Kidney glomerular epithelial cell (primary cell): ENCODE data around the gene RGMB.

Experiments used
- DNase-seq: peaks from one replicate; lab custom pipeline; 2025; lab: John Stamatoyannopoulos, UW

The RGMB gene

GRCh38 chr5:98785244-98785643, 11.8 kb downstream of the RGMB start:
- DNase-seq: no peak

- DNase-seq: no peak
These were observed 12.9 kb downstream of the RGMB start for GRCh38 chr5:98786191-98786853.

GRCh38 chr5:98787131-98787719, 13.8 kb downstream of the RGMB start:
- no peak for DNase-seq

GRCh38 chr5:98789029-98789428, 15.6 kb downstream of the RGMB start:
- no peak for DNase-seq

- DNase-seq: no peak
These were observed 17.6 kb downstream of the RGMB start for GRCh38 chr5:98791001-98791519.

- DNase-seq: no peak
These were observed 18.6 kb downstream of the RGMB start for GRCh38 chr5:98791898-98792580.

GRCh38 chr5:98793223-98793622, 19.8 kb downstream of the RGMB start:
- no peak for DNase-seq

GRCh38 chr5:98794001-98794400, 20.5 kb downstream of the RGMB start:
- DNase-seq: no peak

- DNase-seq: no peak
These were observed 21.1 kb downstream of the RGMB start for GRCh38 chr5:98794414-98795080.

GRCh38 chr5:98795243-98795642, 21.8 kb downstream of the RGMB start:
- no peak for DNase-seq

- DNase-seq: peak; percentile 70
These were observed 22.9 kb downstream of the RGMB start for GRCh38 chr5:98796197-98796972.

- DNase-seq: no peak
These were observed 24.9 kb downstream of the RGMB start for GRCh38 chr5:98798371-98798770.

- DNase-seq: no peak
These were observed 25.4 kb downstream of the RGMB start for GRCh38 chr5:98798847-98799246.

GRCh38 chr5:98804066-98804465, 30.6 kb downstream of the RGMB start:
- no peak for DNase-seq

- DNase-seq: no peak
These were observed 31.6 kb downstream of the RGMB start for GRCh38 chr5:98805070-98805469.

- no peak for DNase-seq
These were observed 34.3 kb downstream of the RGMB start for GRCh38 chr5:98807806-98808205.

- DNase-seq: no peak
These were observed 36.7 kb downstream of the RGMB start for GRCh38 chr5:98810206-98810605.

GRCh38 chr5:98813755-98814154, 40.3 kb downstream of the RGMB start:
- no peak for DNase-seq

- DNase-seq: no peak
These were observed 43.2 kb downstream of the RGMB start for GRCh38 chr5:98816582-98817222.

- no peak for DNase-seq
These were observed 52.3 kb downstream of the RGMB start for GRCh38 chr5:98825582-98826375.

- DNase-seq: peak; percentile 23
These were observed 53.7 kb downstream of the RGMB start for GRCh38 chr5:98827161-98827560.
